HL-60 (cell line): ENCODE data around the gene VTI1A.

Source experiments
- GABPA ChIP-seq: IDR thresholded peaks from 2 replicates; pipeline ENCODE4 v1.6.1; 2012; ENCODE audit warnings: low read depth
- POLR2AphosphoS5 ChIP-seq: IDR thresholded peaks from 2 replicates; pipeline ENCODE4 v1.6.1; 2012; ENCODE audit warnings: low read depth
- SPI1 ChIP-seq: IDR thresholded peaks from 2 replicates; pipeline ENCODE4 v1.6.1; 2012; ENCODE audit warnings: low read depth, mild to moderate bottlenecking, borderline replicate concordance
- TF ChIP-seq, protein P1 (sequence below): IDR thresholded peaks from one replicate; pipeline ENCODE4 v1.5.1; 2011; ENCODE audit warnings: low read length, control low read depth, inconsistent platforms; ENCODE audit not compliant: insufficient read depth
- TF ChIP-seq, protein P2 (sequence below): IDR thresholded peaks from 2 replicates; pipeline ENCODE4 v1.6.1; 2012; ENCODE audit warnings: low read depth; ENCODE audit not compliant: insufficient replicate concordance

DNA sequence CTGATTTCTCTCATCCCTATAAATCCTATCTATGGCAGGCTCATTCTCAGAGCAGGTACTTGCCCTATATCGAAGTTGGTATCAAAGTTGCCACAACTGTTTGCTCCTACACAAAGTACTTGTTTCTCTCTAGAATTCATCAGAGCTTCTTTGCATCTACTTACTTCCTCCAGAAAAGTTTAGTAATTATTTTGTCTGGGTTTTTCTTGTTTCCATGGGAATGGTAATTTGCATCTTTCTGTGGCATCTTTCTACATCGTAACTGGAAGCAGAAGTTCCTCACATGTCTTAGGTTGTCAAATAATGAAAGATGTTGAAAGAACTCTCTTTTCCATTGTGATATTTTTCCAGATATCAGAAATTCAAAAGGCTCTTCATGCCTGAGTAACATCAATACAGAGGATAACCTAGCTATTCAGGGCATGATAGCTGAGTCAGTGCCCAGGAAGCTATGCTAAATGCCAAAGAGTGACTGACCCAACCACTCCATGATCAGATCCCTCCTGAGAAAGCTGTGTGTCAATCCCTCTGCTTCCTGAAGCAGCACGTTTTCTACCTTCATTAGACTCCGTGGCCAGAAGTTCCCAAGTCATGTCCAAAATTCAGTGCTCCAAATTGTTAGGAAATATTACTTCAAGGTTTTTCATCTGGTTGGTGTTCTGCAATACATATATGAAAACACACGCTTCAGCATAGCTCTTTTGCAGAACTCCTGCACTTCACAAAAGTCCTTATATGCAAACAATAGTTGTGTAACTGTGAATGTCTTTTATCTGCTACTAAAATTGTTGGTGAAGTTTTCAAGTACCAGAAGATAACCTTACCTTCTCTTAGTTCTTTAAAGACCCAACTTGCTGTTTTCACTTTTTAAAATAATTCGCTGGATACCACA lies 216.5 kb downstream of the VTI1A start:
- TF ChIP-seq, protein P1, sequence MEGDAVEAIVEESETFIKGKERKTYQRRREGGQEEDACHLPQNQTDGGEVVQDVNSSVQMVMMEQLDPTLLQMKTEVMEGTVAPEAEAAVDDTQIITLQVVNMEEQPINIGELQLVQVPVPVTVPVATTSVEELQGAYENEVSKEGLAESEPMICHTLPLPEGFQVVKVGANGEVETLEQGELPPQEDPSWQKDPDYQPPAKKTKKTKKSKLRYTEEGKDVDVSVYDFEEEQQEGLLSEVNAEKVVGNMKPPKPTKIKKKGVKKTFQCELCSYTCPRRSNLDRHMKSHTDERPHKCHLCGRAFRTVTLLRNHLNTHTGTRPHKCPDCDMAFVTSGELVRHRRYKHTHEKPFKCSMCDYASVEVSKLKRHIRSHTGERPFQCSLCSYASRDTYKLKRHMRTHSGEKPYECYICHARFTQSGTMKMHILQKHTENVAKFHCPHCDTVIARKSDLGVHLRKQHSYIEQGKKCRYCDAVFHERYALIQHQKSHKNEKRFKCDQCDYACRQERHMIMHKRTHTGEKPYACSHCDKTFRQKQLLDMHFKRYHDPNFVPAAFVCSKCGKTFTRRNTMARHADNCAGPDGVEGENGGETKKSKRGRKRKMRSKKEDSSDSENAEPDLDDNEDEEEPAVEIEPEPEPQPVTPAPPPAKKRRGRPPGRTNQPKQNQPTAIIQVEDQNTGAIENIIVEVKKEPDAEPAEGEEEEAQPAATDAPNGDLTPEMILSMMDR: no peak
- TF ChIP-seq, protein P2, sequence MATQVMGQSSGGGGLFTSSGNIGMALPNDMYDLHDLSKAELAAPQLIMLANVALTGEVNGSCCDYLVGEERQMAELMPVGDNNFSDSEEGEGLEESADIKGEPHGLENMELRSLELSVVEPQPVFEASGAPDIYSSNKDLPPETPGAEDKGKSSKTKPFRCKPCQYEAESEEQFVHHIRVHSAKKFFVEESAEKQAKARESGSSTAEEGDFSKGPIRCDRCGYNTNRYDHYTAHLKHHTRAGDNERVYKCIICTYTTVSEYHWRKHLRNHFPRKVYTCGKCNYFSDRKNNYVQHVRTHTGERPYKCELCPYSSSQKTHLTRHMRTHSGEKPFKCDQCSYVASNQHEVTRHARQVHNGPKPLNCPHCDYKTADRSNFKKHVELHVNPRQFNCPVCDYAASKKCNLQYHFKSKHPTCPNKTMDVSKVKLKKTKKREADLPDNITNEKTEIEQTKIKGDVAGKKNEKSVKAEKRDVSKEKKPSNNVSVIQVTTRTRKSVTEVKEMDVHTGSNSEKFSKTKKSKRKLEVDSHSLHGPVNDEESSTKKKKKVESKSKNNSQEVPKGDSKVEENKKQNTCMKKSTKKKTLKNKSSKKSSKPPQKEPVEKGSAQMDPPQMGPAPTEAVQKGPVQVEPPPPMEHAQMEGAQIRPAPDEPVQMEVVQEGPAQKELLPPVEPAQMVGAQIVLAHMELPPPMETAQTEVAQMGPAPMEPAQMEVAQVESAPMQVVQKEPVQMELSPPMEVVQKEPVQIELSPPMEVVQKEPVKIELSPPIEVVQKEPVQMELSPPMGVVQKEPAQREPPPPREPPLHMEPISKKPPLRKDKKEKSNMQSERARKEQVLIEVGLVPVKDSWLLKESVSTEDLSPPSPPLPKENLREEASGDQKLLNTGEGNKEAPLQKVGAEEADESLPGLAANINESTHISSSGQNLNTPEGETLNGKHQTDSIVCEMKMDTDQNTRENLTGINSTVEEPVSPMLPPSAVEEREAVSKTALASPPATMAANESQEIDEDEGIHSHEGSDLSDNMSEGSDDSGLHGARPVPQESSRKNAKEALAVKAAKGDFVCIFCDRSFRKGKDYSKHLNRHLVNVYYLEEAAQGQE: no peak
- TF ChIP-seq POLR2AphosphoS5: no peak
- no peak for TF ChIP-seq GABPA
- no peak for TF ChIP-seq SPI1
